Myocyte (in vitro differentiated cells): ENCODE results near the gene DOCK2. TPM values are rescaled to one million over a fixed set of nuclear protein-coding genes. Genes with fewer than 3 reads are reported as not detected.

ENCODE experiments used
- DNase-seq: peaks from one replicate; pipeline ENCODE4 v3.0.0-alpha.2; 2012; ENCODE audit warnings: low read depth
- total RNA-seq: library from RNA; depleted of rRNA; stranded (reverse); fragments of >200 nt; gene quantifications from 2 replicates; pipeline ENCODE4 v1.2.3, GENCODE V29; 2014

The DOCK2 gene
- total RNA-seq, 1 donor from 2014 or later, result 0.08 TPM

DNA sequence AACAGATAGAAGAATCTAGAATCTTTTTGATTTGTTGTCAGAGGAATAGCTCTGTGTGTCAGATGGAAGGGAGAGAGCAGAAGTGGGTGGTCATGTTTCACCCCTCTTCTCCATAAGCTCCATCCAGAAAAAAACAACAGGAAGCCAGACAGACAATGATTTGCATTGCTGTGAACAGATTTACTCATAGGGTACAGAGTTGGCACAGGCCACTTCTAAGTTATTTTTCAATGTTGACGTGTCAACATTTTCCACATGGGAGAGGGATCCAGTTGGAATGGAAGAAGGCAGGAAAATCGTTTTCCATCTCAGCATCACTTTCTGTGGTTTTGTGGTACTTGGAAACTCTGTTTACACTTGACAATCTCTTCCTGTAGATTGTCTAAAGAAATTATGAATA lies 256.5 kb downstream of the DOCK2 start:
- no peak for DNase-seq

DNA sequence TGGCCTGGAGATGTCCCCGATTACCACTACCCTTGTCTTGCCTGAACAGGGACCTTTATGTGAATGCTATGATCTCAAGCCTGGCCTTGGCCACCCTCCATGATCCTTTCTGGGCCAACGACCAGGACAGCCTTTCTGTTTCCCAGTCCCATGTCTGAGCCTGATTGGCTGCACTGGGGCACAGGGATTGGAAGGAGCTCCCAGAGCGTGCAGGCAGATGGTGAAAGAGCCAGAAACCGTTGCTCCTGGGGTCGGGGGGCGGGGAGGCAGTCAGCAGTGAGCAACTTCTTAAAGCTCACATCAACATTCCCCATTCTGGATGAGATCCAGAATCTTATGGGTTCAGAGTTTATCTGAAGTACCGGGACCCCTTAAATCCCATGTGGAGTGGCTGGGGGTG lies 258.9 kb downstream of the DOCK2 start:
- DNase-seq, result no peak

DNA sequence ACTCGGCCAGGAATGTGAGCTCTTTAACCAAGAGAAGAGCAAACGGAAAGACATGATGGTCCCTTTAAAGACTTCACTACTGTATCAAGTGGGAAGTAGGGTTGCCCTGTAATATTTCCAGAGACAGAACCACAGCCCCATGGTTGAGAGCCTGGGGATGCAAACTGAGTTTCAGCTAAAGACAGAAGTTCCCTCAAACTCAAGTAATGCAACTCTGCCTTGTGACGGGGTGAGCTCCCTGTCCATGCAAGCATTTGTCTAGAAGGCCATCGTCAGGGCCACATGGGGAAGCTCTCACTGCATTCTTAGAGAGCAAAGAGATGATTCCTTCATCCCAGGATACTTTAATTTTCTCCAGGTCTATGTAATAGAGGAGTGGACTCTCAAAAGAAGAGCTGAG lies 260.4 kb downstream of the DOCK2 start:
- DNase-seq, result no peak

DNA sequence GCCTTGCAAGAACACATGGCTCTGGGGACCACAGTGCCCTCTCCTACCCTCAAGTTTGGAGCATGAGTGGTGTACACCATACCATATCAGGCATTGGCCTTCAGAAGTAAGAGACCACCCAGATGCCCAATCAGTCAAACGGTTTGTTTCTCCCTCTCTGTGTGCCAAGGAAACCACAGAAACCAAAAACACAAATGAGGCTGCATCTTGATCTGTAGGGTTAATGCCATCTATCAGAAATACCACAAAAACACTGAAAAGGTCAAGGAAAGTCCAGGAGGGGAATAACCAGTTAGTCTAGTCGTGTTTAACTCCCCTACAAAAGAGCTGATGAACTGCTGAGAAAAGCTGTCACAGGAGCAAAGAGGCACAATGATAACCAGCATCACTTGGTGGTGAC lies 264.8 kb downstream of the DOCK2 start:
- no peak for DNase-seq

DNA sequence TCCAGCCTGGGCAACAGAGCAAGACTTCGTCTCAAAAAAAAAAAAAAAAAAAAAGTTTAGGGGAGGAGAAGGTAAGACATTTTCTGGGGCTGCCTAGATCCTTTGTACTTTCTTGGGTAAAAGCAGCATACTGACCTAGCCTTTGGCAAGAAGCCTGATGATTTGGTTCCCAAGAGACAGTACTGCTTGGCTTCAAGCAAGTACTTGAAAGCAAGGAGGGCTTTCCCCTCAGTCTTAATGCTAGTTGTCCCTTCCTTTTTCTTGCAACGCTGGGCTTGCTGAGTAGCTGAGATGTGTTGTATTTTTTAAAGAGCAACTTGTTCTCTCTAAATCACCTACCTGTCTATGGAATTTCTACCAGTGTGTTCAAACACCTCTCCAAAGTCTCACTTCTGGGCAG lies 267.0 kb downstream of the DOCK2 start:
- no peak for DNase-seq

DNA sequence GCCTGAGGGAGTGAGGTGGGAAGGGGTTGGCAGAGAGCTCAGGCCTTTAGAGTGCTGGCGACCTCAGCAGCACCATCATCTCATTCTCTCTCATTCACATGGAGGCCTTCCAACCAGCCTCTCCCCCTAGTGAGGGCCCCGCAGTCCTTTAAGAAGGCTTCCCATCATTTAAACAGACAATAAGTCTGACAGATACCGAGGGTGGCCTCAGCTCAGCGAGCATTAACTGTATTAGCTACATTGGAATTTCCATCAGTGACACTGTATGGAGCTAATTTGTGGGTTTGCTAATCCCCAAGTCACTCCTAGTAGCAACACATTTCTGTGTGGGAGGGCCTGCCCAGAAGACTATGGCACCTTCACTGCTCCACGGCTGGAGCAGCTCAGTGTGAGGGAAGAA lies 267.4 kb downstream of the DOCK2 start:
- DNase-seq, result no peak

DNA sequence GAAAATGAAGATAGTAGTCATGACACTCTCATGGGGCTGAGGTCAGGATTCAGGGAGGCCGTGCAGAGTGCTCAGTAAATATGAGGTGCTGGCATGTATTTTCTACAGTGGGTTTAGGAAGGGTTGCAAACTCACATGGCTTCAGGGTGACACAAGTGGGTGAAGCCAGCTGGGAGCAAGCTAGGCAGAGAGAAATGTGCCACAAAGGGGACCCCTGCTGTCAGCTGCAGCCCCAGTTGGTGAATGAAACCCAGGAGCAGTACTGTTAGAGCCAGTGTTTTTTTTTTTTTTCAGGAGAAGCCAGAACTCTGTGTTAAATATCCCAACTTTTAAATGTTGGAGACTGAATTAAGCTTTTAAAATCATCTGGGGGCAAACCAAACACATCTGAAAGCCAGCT lies 267.9 kb downstream of the DOCK2 start:
- no peak for DNase-seq

DNA sequence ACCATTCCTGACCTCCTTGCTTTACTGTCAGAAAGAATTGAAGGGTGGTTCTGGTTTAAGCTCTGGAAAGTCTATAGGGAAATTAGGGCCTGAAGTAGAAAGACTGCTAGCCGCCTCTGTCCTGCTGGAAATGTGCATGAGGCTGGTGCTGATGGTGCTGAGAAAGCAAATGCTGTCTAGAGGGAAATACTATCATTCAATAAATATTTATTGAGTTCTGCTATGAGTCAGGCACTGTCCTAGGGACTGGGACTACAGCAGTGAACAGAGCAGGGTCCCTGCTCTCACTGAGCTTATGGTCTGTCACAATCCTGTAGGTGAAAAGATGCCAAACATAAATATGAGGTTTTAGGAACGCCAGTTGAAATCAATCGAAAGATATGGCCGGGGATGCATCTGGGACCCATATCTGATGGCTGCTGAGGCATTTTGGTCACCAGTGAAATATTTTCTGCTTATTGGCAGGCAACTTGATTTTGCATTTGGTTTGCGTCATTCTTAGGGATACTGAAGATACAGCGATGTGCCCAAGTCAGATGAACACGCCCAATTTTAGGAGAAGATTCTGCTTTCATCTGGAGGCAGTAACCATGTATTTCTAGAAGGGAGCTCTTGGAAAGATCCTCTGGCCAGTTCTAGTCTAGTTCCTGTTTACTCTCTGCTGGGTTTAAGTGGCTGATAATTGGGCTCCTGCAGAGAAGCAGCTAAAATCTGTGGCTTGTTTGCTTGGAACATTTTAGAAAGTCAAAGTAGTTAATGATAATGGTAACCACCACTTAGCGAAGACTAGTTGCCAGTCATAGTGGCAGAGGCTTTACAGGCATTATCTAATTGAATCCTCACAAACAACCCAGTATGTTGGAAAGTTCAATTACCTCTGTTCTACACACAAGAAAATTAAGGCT lies 269.9 kb downstream of the DOCK2 start:
- no peak for DNase-seq

DNA sequence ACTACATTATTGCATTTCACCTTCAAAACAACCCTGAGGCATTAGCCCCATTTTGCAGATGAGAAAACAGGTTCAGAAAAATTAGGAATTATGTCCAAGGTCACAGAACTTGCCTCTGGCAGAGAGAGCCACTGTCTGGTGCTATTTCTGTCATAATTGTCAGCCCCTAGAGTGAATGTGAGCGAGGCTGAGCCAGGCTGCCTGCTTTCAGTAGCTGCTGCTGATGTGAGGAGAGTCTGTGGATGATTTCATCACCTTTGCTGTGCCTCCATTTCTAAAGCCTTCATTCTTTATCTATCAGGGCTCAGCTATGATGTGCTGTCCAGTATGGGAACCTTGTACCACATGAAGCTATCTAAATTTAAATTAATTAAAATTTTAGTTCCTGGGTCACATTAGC lies 271.8 kb downstream of the DOCK2 start:
- DNase-seq, result no peak

DNA sequence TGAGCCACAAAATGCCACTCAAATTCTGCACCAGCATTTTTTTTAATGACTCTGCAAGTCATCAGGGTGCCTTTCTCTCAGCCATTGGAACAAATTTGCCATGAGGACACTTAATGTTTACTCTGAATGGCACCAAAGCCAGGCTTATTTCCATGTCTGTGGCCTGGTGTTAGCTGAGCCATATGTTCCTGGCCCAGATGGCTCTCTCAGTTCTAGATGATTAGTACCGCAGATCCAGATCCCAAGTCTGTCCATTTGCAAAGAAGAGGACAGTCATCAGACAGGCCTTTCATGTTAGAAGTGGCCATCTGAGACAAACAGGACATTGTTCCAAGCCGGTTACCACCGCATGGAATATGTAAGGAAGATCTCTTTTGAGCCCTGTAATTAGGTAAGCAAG lies 272.9 kb downstream of the DOCK2 start:
- DNase-seq, result no peak

DNA sequence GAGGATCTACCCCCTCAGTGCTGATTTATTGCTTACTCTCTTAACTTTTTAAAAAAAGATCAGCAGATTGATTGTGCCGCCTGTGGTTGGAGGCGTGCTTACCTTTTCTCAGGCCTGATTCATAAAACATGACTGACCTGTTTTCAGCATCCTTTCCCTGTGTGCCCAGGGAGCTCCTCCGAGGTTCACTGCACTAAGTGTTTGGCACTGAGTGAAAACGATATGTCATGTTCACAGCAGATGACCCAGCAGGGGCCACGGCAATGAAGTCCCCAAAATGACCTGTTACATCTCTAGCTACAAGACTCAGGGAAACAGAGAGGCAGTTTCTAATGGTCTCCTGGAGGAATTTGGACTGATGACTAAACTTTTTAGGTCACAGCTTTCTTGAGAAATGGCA lies 273.3 kb downstream of the DOCK2 start:
- DNase-seq, result no peak

DNA sequence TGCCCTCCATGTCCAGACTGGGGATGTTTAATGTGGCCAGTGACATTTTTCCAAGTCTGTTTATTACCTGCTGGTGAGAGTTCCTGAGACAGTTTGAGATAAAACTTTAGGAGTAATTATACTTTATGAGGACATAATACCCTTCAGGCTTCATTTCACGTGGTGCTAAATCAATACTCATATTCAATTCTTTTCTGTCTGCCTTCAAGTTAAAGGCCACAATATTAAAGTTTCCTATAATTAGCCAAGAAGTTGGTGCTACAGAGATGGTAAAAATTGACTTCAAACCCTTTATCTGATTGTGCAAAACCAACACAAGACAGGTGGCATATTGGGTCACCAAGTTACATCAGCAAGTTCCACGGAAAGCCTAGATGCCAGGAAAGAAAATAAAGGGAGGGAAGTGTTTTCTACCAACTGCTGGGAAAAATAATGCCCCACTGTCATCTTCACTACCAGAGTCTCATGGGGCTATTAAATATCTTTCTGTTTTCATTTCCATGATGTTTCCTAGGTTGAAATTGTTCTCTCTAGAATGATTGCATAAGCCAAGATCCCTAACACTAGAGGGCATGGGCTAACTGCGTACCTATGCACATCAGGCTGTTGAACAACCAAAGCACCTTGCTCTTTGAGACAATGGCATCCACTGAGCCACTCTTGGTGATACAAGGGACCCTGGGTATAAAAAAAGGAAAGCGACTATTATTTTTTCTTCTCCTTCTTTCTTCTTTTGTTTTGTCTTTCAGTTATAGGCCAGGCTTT lies 274.6 kb downstream of the DOCK2 start:
- no peak for DNase-seq

DNA sequence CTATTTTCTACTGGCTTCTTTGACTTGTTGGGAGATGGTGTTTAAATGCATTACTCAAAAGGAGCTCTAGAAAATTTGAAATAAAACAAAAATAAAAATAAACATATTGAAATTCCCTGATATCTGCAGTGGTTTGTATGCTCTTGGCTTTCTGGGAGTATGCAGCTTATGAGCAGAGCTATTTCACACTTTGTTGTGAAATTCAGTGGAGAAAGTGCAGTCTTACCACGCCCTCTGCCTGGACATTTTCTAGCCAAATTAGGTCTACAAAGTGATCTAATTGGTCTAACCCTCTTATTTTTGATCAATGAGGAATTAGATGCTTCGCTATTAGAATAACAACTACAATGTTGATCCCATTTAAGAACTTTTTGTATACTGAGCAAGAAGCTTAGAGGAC lies 276.4 kb downstream of the DOCK2 start:
- DNase-seq, result no peak

DNA sequence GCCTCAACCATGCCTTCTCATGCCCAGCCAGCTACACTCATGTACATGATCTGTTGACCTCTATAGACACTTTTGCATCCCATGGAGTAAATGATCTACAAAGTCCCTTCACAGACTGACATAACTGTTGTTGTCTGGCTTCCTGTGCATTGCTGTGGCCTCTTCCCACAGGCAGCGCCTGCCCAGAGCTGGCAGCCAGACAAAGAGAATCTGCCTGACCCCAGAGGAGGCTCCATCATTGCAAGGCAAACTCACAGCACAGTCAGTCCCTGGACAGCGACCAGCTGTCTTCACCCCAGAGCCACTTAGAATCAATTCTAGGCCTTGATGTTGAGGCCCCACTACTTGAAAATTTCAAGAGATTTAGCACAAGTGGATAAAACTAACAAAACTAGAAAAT lies 277.7 kb downstream of the DOCK2 start:
- peak; percentile 86 for DNase-seq

DNA sequence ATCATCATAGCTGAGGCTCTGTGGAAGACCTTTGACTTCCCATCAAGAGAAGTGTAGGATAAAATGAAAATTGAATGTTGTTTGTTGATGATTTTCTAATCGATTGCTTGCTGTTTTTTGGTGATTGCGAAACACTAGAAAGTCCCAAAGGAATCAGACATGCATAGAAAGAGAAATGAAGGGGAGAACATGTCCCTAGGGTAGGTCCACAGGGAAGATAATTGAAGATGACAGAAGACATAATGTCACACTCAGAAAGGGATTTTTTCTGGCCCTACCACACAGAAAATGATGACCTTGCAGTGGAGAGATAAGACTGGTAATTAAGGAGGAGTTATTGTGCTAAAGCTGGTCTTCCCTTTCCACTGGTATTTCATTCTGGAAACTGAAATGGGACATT lies 280.4 kb downstream of the DOCK2 start:
- no peak for DNase-seq

DNA sequence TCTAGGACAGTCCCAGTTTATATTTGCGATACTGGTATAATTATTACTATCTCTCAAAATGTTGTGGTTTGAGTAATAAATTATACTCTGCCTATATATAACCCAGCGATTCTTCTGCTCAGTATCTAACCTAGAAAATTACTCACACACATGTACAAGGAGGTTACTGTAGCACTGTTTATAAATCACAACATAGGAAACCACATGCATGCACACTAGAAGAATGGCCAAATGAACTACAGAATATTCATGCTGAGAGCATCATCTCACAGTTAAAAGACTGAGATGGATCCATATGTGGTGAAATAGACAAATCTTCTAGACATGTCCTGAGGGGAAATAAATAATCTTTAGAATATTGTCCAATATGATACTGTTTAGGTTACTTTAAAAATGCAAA lies 281.2 kb downstream of the DOCK2 start:
- DNase-seq, result no peak

DNA sequence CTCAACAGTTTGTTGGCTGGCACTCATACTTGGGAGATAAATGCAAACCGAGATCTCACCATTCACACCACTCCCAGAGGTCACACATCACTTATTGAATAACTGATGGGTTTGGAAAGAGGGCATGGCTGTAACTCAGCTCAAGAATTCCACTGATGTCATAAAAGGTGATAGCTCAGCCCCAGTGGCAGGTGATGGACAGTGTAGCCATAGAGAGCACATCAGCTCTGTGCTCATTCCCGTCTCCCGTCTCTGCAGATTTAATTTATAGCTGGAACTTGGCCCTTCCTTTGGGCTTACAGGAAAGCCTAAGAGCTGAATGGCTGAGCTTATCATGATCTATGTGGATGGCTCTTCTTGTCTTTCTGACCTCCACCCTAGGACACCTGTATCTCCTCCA lies 283.4 kb downstream of the DOCK2 start:
- DNase-seq, result no peak

DNA sequence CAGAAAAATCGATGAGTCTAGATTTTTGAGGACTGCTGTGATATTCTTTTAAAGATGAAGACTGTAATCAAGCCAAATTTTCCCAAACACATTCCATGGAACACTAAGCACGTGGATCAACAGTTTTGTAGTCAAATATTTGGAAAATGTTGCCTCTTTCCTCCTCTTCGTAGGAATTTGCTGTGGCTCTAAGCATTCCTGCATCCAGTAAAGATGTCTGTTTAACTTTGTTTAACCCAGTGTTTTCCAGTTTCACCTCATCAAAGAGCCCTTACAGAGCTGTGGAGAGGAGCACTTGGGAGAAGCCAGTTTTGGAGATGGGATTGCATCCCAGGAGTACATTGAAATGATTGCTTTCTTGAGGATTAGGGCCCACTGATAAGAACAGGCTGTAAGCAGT lies 284.3 kb downstream of the DOCK2 start:
- DNase-seq, result no peak

DNA sequence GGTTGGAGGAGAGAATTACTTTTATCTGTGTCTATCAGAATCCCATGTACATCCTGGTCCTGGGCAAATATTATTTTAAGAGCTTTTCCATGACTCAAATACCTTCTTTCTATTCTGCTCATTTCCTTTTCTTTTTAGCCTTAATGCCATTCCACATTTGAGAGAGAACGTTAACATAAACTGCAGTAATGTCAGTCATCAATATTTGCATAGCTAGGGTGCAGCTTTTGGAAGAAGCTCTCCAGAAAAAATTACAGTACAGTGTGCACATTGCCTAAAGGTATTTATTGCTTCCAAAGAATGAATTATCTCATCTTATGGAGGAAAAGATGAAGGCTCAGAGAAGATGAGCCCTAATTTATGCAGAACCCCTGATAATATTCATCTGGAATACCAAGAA lies 284.9 kb downstream of the DOCK2 start:
- DNase-seq, result no peak

DNA sequence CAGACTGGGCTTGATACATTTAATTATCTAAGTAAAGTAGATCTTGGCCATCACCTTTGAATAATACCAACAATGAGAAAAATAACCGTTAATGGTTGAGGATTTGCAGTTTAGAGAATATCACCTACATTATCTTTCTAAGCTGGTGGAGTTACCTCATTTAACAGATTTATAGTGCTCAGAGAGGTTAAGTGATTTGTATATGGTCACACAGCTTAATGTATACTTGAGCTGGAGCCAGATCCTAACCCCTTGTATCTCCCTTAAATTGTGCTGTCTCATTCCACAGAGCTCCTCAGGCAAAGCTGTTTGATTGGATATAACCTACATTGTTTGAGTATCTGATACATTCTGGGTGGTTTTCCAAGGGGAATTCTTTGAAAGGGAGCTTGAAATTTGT lies 285.4 kb downstream of the DOCK2 start:
- no peak for DNase-seq

DNA sequence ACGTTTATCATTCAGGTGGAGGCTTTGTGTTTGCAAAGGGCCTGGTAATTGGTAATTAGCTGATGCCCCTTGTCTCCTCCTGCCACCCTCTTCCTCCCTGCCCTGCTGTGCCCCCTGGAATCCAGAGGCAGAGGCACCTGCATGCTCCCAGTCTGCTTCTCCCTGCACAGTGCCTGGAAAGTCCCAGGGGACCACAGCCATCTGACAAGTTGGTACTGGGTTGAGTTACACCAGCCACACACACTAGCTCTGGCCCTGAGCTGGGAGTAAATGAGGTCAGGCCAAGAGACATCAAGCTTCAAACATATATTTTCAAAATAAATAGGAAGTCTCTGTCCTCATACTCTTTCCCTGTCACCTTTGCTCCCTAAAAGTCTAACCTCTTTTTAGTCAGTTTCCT lies 286.9 kb downstream of the DOCK2 start:
- DNase-seq, result peak; percentile 25

DNA sequence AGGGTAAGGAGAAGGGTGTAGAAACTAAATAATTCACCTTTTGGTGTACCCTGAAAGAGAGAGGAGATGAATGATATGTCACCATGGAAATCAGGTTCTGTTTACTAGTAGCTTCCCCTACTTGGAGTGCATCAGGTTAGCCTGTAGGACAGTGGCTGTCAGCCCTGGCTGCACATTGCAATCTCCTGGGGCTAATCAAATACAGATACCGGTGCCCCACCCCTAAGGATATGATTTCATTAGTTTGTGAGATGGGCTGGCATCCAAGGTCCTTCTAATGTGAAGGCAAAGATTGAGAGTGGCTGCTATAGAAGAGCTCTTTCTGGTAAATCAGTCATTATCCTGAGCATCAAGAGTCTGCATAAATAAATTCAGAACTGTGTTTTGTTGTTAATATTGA lies 296.1 kb downstream of the DOCK2 start:
- no peak for DNase-seq

DNA sequence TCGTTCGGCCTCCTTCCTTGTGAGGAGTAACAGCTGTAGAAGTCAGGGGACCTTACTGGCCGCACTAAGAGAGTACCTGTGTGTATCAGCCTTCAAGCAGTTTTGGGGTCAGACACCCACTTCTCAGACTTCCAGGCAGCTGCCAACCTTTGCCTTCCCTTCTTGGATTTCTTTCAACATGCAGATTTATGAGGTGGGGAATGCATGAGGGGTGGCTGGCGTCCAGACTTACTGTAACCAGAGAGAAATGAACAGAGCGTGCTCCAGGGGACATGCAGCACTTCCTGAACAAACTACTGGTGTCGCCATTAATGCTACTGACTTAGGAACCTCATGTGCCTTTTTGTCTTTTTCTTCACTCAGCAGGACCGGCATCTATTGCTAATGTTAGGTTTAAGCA lies 296.5 kb downstream of the DOCK2 start:
- no peak for DNase-seq
